Activated CD4-positive, alpha-beta T cell treated with anti-CD3 and anti-CD28 coated beads, Interleukin-2, amount 50 U/mL, for 24 hours (primary cell): ENCODE data around the gene KNDC1.
"Not testable (repeated sequence)": the region's sequence is repeated elsewhere in the genome, so short reads cannot be mapped to it uniquely, and the experiment has no call there.

Experiments used
- DNase-seq, 2 donors: peaks; one replicate each; pipeline ENCODE4 v3.0.0-alpha.2; 2020; ENCODE audit warnings: low read depth in 1 of 2, low spot score in 1 of 2

The KNDC1 gene

GRCh38 chr10:133162178-133162909 lies 2.3 kb downstream of the KNDC1 start:
- no peak for DNase-seq

GRCh38 chr10:133162910-133163856 lies 3.2 kb downstream of the KNDC1 start:
- DNase-seq: no peak

- DNase-seq: no peak
These were observed 4.1 kb downstream of the KNDC1 start for GRCh38 chr10:133163889-133164815.

GRCh38 chr10:133164816-133165555 lies 5.0 kb downstream of the KNDC1 start:
- DNase-seq: no peak

GRCh38 chr10:133165556-133166503 lies 5.8 kb downstream of the KNDC1 start:
- no peak for DNase-seq

- no peak for DNase-seq
These were observed 6.4 kb downstream of the KNDC1 start for GRCh38 chr10:133166504-133166827.

- no peak for DNase-seq
These were observed 7.0 kb downstream of the KNDC1 start for GRCh38 chr10:133166828-133167692.

- DNase-seq: no peak
These were observed 7.9 kb downstream of the KNDC1 start for GRCh38 chr10:133167693-133168616.

- DNase-seq: no peak
These were observed 8.6 kb downstream of the KNDC1 start for GRCh38 chr10:133168617-133169031.

GRCh38 chr10:133169173-133169947 lies 9.3 kb downstream of the KNDC1 start:
- no peak for DNase-seq

GRCh38 chr10:133170092-133170491 lies 10.1 kb downstream of the KNDC1 start:
- DNase-seq: no peak

- DNase-seq: no peak
These were observed 14.0 kb downstream of the KNDC1 start for GRCh38 chr10:133173860-133174640.

GRCh38 chr10:133174689-133175263 lies 14.8 kb downstream of the KNDC1 start:
- DNase-seq: no peak

GRCh38 chr10:133175624-133176023 lies 15.6 kb downstream of the KNDC1 start:
- not testable (repeated sequence) for DNase-seq

GRCh38 chr10:133176546-133176945 lies 16.5 kb downstream of the KNDC1 start:
- no peak for DNase-seq
